Stimulated activated CD4-positive, alpha-beta T cell treated with anti-CD3 and anti-CD28 coated beads, Interleukin-4, amount 100 ng/mL, for 48 hours (primary cell): ENCODE data around the gene ZNF417.
"Not testable (repeated sequence)": the region's sequence is repeated elsewhere in the genome, so short reads cannot be mapped to it uniquely, and the experiment has no call there.

Experiments used
- DNase-seq, 2 donors: peaks; one replicate each; pipeline ENCODE4 v3.0.0-alpha.2; 2020; ENCODE audit warnings: low read depth in 2 of 2

Gene ZNF417

GRCh38 chr19:57916168-57916995 lies at the start of gene ZNF417:
ZNF417 (minus strand) TSS chr19:57916592; CDS start chr19:57916411, 181 bp downstream.
- peak; percentile 59 to 75 for DNase-seq

GRCh38 chr19:57964761-57965160 lies 48.4 kb upstream of the ZNF417 start:
- no peak for DNase-seq

DNA sequence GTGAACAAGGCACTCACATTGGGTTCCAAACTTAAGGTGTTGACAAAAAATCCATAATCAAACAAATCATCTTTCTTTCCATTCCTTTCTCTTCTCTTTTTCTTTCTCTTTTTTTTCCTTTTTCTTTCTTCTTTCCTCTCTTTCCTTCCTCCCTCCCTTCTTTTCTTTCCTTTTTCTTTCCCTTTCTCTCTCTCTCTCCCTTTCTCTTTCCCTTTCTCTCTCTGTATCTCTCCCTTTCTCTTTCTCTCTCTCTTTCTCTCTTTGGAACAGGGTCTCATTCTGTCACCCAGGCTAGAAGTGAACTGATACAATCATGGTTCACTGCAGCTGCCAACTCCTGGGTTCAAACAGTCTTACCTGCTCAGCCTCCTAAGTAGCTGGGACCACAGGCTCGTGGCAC lies 45.4 kb upstream of the ZNF417 start:
- no peak for DNase-seq

DNA sequence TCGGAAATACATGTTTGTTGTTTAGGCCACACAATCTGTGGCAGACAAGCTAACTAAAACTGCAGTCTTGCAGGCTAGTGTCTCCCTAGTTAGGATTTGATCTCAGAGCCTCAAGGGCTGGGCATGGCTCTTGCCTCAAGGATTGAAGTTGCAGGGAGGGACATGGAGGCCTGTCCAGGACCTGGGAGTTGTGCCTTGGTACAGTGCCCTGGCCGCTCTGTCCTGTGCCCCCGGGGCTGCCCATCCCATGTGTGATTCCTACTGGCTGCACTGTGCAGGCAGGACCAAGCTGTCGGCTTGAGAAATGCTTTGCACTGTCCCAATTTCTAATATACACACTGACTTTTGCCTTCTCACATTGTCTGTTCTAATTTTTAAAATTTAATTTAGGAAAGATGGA lies 38.6 kb upstream of the ZNF417 start:
- DNase-seq: no peak

DNA sequence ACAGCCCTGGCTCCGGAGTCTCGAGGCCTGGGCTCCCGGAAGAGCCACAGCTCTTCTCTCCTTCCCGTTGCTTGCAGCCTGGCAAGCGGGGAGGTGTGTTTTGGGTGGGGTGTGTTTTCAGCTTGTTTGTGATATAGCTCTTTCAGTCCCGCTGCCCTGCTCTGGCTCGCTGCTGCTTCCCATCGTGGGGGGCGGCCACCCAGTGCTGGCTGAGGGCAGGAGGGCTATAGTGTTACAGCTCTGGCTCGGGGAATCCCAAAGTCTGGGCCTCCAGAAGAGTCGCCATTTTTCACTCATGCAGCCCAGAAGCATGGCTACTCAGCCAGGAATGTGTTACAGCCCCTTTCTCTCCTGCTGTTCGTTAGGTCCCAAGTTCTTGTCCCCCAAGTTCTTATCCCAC lies 33.3 kb upstream of the ZNF417 start:
- no peak for DNase-seq

- no peak for DNase-seq
Measured at GRCh38 chr19:57949296-57949695, 32.9 kb upstream of the ZNF417 start.

- DNase-seq: peak; percentile 89 to 92
Measured at GRCh38 chr19:57947419-57948134, 31.2 kb upstream of the ZNF417 start, which contains the start of gene ZNF256. ZNF256 (minus strand) TSS chr19:57947706; CDS start chr19:57947474, 232 bp downstream.

DNA sequence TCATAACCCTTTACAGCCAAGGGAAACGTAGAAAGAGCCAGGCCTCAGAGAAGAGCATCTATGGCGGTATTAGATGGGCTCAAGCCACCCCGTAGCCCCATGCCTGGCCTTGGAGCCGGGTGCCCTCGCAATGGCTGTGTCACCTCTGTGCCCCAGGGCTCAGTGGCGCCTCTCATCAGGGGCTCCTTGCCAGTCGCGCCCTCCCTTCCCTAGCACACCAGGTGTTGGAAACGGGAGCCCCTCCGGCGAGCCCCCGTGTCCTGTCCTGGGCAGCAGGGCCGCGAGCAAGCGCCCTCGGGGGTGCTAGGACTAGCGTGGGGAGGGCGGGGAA lies 30.7 kb upstream of the ZNF417 start:
- DNase-seq: no peak

DNA sequence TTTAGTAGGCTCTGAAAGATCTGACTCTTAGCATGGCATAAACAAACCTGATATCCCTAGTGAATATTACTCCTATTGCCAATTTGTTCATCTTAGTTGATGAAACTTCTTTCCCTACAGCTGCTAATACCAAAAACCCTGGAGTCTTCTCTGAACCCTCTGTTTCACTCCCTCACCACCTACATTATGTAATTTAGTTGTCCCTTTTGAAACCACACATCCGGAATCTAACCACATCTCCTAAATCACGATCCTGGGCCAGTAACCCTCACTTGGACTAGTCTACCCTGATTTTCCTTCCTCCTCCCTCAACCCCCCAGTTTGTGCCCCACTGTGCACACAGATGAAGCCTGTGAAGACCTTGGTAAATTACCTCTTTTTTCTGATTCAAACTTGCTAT lies 29.9 kb upstream of the ZNF417 start:
- no peak for DNase-seq

- no peak for DNase-seq
Measured at GRCh38 chr19:57941593-57941992, 25.2 kb upstream of the ZNF417 start.

GRCh38 chr19:57935731-57936130 lies 19.3 kb upstream of the ZNF417 start:
- no peak for DNase-seq

GRCh38 chr19:57934820-57935665 lies 18.7 kb upstream of the ZNF417 start, which contains the start of gene ZNF418:
ZNF418 (minus strand) TSS chr19:57935402; CDS start chr19:57933822, 1,580 bp downstream.
- DNase-seq: peak; percentile 3 to 11

DNA sequence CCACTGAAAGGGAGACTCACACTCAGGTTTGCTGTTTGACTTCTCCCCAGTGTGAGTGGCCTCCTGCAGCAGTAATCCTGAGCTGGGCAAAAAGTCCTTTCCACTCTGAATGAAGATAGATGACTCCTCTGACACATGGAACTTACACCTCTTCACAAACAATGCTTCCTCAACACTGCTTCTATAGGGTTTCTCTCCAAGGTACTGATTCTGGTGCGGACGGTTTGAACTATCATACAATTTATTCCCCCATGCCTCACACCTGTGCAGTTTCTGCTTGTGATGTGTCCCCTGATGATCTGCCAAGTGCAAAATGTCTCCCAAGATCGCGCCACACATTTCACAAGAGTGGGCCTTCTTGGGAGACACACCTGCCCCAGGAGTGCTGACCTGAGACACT lies 11.2 kb upstream of the ZNF417 start:
- DNase-seq: no peak

- DNase-seq: no peak
Measured at GRCh38 chr19:57914531-57914930, 1.9 kb downstream of the ZNF417 start.

DNA sequence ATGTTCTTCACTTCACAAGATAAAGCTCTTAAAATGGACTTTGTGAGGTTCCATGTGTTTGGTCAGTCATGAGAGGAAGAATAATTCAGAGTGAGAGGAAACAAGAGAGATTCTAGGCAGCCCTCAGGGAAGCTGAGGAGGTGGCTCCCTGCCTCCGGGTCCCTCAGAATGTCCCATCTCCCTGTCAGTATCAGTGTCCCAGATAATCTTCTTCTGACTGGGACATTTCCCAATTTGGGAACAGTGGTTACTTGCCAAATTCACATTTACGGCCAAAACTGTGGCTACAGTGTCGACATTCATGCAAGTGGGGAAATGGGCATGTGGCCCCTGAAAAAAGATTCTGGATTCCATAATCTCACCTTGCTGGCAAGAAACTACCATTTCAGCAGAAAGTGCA lies 9.0 kb downstream of the ZNF417 start:
- DNase-seq: no peak

GRCh38 chr19:57905258-57905657 lies 11.1 kb downstream of the ZNF417 start:
- DNase-seq: no peak

GRCh38 chr19:57903618-57904184 lies 12.7 kb downstream of the ZNF417 start:
- no peak for DNase-seq

GRCh38 chr19:57900311-57900710 lies 16.1 kb downstream of the ZNF417 start:
- DNase-seq: no peak

DNA sequence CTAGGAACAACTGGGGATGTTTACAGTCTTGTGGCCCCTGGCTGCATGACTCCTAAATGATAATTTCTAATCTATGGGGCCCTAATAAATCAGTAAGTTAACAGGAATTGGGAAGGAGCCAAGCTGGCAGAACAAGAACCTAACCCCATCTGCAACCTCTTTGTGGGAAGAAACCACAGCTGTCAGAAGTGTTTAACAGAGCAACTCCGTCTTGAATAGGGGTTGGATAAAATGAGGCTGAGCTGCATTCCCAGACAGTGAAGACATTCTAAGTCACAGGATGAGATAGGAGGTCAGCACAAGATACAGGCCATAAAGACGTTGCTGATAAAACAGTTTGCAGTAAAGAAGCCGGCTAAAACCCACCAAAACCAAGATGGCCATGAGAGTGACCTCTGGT lies 25.7 kb downstream of the ZNF417 start:
- not testable (repeated sequence) for DNase-seq

DNA sequence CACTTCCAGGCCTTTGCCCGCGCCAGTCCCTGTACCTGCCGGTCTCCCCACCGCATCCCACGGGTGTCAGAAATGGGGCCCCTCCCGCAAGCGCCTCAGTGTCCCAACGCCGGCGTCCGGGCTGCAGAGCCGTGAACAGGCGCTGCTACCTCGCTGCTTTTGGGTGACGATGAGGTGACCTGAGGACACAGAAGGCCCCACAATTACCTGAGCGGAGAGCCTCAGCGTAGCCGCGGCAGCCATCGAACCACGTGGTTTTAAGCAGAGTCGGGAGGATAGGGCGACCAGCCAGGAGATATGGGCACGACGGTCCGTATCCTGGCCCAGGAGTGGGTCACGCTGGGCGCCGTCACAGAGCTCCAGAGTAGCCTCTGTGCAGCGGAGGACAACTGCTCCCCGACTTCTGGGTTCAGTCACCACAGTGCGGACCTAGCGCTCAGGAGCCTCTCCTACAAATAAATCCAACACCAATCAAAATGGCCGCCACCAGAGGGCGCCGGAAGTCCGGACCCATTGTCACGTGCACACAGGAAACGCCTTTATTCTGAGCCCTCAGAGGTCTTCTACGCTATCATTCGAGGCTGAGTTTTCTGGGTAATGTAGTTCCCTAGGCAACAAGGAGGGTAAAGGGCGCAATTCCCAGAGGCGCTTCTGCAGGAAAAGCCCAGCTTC lies 27.7 kb downstream of the ZNF417 start, which contains the start of gene ZNF814:
ZNF814 (minus strand) TSS at position 478 of the 672 bp plus-strand sequence; CDS start at position 243, 235 bp downstream.
- peak; percentile 73 to 78 for DNase-seq

DNA sequence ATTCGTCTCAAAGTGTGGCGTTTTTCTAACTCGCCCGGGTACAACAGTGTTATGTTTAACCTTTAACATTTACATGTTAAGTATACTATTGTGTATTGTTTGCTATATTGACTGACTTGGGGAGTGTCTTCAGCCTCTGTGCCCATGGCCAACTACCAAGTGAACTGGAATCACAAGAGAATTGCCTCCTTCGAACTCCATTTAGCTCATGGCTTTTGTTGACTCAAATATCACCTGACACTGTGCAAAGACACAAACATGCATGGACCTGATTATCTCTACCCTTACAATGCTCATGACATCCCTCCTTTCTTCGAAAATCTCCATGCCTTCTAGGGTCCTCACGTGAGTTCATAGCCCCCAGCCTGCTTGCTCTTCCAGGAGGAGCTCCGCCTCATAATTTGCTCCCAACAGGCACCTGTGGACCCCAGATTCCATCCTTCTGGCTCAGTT lies 28.3 kb downstream of the ZNF417 start:
- no peak for DNase-seq
